ENCODE results near the gene THAP7. TPM values are rescaled to one million over a fixed set of nuclear protein-coding genes. Genes with fewer than 3 reads are reported as not detected.

THAP7 gene
- total and polyA plus RNA-seq, 2 of the 13 experiments (the other 11 are each of a cell fraction or from before 2014, with no cell fraction given) = 13.0 to 25.5 TPM

- POLR2A ChIA-PET = interaction anchor here (1.1 to 3.4 kb wide), 6 partner anchors 12 to 64 kb away, joined by 3 to 31 read pairs (median 5); partner anchors contain the start of genes LZTR1 and THAP7
- intact Hi-C loops (cut with micrococcal nuclease; ENCODE audit: unreplicated experiment) = no loop called here
- Histone ChIP-seq H2AFZ (ENCODE audit: low read length) (no peak within 1 kb of the TSS), H3K79me2 (ENCODE audit: insufficient read depth, low read length) (no peaks in the 10 kb centered on the region), H3K27me3 (ENCODE audit: control insufficient read depth in 1 of 2, insufficient read depth in 2 of 2, low read length in 2 of 2) (peaks cover 0 to 9% of the 10 kb centered on the region in 2 experiments; a peak in 1 of 5 replicates), H3K4me1 (ENCODE audit: insufficient read depth, low read length) (peaks cover 51% of the 10 kb centered on the region), H3K4me2 (ENCODE audit: low read depth, low read length) (peak within 1 kb of the TSS; percentile 85), H3K36me3 (replicated peaks in 1 of 2; ENCODE audit: control insufficient read depth in 1 of 2, insufficient read depth in 2 of 2, low read length in 2 of 2) (no peaks in the 10 kb centered on the region), H3K27ac (ENCODE audit: extremely low read length, insufficient read depth, low read length) (no peak within 1 kb of the TSS), H3K9me3 (ENCODE audit: low read length) (no peaks in the 10 kb centered on the region), H4K20me1 (ENCODE audit: insufficient read depth, low read length) (no peaks in the 10 kb centered on the region), H3K4me3 (replicated peaks in 1 of 3; ENCODE audit: insufficient read depth in 1 of 3, low read depth in 2 of 3, low read length in 3 of 3) (peak within 1 kb of the TSS; percentile 40 to 67 (median 45); a peak in 5 of 6 replicates), H3K9ac (ENCODE audit: insufficient read depth, low read depth, low read length) (peak within 1 kb of the TSS; percentile 56)
- DNase-seq (ENCODE audit: low spot score) (peak; percentile 78), FAIRE-seq (peak; percentile 90), ATAC-seq (peak; percentile 91)
- CTCF ChIA-PET (ENCODE audit: low intra/inter-chr PET ratio, low total read pairs) = no interaction called here
- 15% methylated on average over 10 of the region's 12 CpGs for WGBS (ENCODE audit: low lambda C conversion rate)
- BruUV-seq (replicated peaks) = no TSS peak
- in situ Hi-C loops (cut with HindIII; ENCODE audit: extremely low pct_ligation_motif_present, low pct_unique_long_range_greater_than_20kb) = no loop called here
- TF ChIP-seq ARID3A (IDR thresholded peaks at IDR 0.05; ENCODE audit: low read depth, low read length) (no peak), ZEB1 (IDR thresholded peaks at IDR 0.05; ENCODE audit: insufficient replicate concordance, low read depth) (no peak), ZNF335 (CRISPR knock-in tag; IDR thresholded peaks at IDR 0.05) (no peak), ZNF33A (CRISPR knock-in tag; IDR thresholded peaks at IDR 0.05; ENCODE audit: borderline replicate concordance) (no peak), AHDC1 (CRISPR knock-in tag; IDR thresholded peaks at IDR 0.05; ENCODE audit: borderline replicate concordance) (no peak), FOXP4 (CRISPR knock-in tag; IDR thresholded peaks at IDR 0.05) (peak; percentile 41; the same call in 1 of the 2 replicates), ZNF383 (CRISPR knock-in tag; IDR thresholded peaks at IDR 0.05; ENCODE audit: borderline replicate concordance) (no peak), SOX5 (CRISPR knock-in tag; IDR thresholded peaks at IDR 0.05; ENCODE audit: borderline replicate concordance) (peak; percentile 34; the same call in 1 of the 2 replicates), TOE1 (CRISPR knock-in tag; IDR thresholded peaks at IDR 0.05) (no peak), NKX3-1 (CRISPR knock-in tag; IDR thresholded peaks at IDR 0.05) (no peak), ETV5 (CRISPR knock-in tag; IDR thresholded peaks at IDR 0.05; ENCODE audit: borderline replicate concordance) (peak; percentile 90), EED (CRISPR knock-in tag; IDR thresholded peaks at IDR 0.05) (no peak)
- TF ChIP-seq, protein P1, sequence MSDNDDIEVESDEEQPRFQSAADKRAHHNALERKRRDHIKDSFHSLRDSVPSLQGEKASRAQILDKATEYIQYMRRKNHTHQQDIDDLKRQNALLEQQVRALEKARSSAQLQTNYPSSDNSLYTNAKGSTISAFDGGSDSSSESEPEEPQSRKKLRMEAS (IDR thresholded peaks at IDR 0.05) = peak; percentile 19; the same call in 1 of the 2 replicates
Measured at GRCh38 chr22:21014726-21015465, 13.0 kb upstream of the THAP7 start, which contains the start of gene P2RX6. P2RX6 (plus strand) TSS chr22:21015165; CDS start chr22:21015175, 10 bp downstream.
